GM23248 (cell line): ENCODE results near the gene FCGR1A.
"Not testable (repeated sequence)": the region's sequence is repeated elsewhere in the genome, so short reads cannot be mapped to it uniquely, and the experiment has no call there.

ENCODE experiments used
- EZH2 ChIP-seq: fragments of 200-600 bp; sonication (generic); IDR thresholded peaks from 2 replicates; pipeline ENCODE4 v1.6.1; 2018; ENCODE audit warnings: antibody characterized with exemption, mild to moderate bottlenecking; ENCODE audit not compliant: insufficient read depth, poor library complexity, severe bottlenecking
- EZH2phosphoT487 ChIP-seq: fragments of 200-600 bp; sonication (generic); IDR thresholded peaks from 2 replicates; pipeline ENCODE4 v1.6.1; 2018; ENCODE audit warnings: antibody characterized with exemption, moderate library complexity, mild to moderate bottlenecking, low read depth; ENCODE audit not compliant: insufficient read depth

DNA sequence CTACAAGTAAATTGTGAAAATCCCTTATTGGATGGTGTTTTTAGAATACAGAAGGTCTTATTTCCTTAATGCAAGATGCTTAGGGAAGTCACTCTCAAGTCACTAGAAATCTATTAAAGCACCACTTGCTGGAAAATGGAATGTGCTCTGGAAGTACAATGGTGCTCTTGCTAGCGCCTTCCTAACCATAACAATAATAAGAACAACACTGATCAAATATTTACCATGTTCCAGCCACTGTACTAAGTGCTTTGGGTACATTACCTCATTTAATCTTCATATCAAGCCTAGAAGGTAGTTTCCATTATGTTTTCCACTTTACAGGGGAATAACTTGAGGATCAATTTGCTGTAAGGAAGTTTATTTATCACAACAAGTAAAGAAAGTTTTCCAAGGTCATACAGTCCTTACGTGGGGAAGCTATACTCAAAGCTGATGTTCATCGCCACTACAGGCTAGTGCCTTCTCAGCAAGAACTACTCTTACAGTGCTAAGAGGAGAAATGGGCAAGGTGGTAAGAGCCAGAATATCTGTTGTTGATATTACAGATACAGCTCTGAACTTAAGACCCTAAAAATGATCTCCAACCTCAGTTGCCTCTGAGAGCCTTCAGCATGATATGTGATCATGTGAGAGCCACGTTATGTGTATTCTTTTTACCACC is 22.1 kb downstream of the FCGR1A start:
- not testable (repeated sequence) for TF ChIP-seq EZH2, EZH2phosphoT487
